Pulmonary artery endothelial cell (primary cell): Measurements from ENCODE around the gene QKI. TPM values are rescaled to one million over a fixed set of nuclear protein-coding genes. Genes with fewer than 3 reads are reported as not detected.
"Not testable (repeated sequence)": the region's sequence is repeated elsewhere in the genome, so short reads cannot be mapped to it uniquely, and the experiment has no call there.

Source experiments
- DNase-seq: peaks from one replicate; pipeline ENCODE4 v3.0.0-alpha.2; 2011; ENCODE audit warnings: low read depth, low spot score
- total RNA-seq: library from RNA; depleted of rRNA; stranded (reverse); fragments of >200 nt; gene quantifications from 2 replicates; pipeline ENCODE4 v1.2.3, GENCODE V29; 2014

Gene QKI
- total RNA-seq, 1 donor from 2014 or later: 195 TPM

- DNase-seq: no peak
These were observed 23.9 kb downstream of the QKI start for GRCh38 chr6:163438298-163438939.

- no peak for DNase-seq
These were observed 24.4 kb downstream of the QKI start for GRCh38 chr6:163438940-163439335.

- DNase-seq: not testable (repeated sequence)
These were observed 24.9 kb downstream of the QKI start for GRCh38 chr6:163439390-163439789.

- DNase-seq: no peak
These were observed 25.5 kb downstream of the QKI start for GRCh38 chr6:163439997-163440396.

GRCh38 chr6:163442336-163442735 lies 27.8 kb downstream of the QKI start:
- no peak for DNase-seq

GRCh38 chr6:163444077-163444476 lies 29.6 kb downstream of the QKI start:
- no peak for DNase-seq

GRCh38 chr6:163446549-163446948 lies 32.0 kb downstream of the QKI start:
- no peak for DNase-seq

- no peak for DNase-seq
These were observed 34.6 kb downstream of the QKI start for GRCh38 chr6:163449076-163449475.

- DNase-seq: no peak
These were observed 39.9 kb downstream of the QKI start for GRCh38 chr6:163454425-163454824.

- DNase-seq: no peak
These were observed 41.0 kb downstream of the QKI start for GRCh38 chr6:163455552-163455951.

- peak; percentile 40 for DNase-seq
These were observed 43.4 kb downstream of the QKI start for GRCh38 chr6:163457637-163458561.

GRCh38 chr6:163459007-163459406 lies 44.5 kb downstream of the QKI start:
- no peak for DNase-seq

GRCh38 chr6:163459536-163459935 lies 45.0 kb downstream of the QKI start:
- no peak for DNase-seq

GRCh38 chr6:163460307-163460782 lies 45.8 kb downstream of the QKI start:
- DNase-seq: no peak

GRCh38 chr6:163461696-163462095 lies 47.2 kb downstream of the QKI start:
- no peak for DNase-seq

GRCh38 chr6:163463180-163463579 lies 48.7 kb downstream of the QKI start:
- no peak for DNase-seq

GRCh38 chr6:163463795-163464194 lies 49.3 kb downstream of the QKI start:
- no peak for DNase-seq

GRCh38 chr6:163466839-163467390 lies 52.4 kb downstream of the QKI start:
- DNase-seq: no peak

- no peak for DNase-seq
These were observed 54.2 kb downstream of the QKI start for GRCh38 chr6:163468738-163469137.

- DNase-seq: no peak
These were observed 55.0 kb downstream of the QKI start for GRCh38 chr6:163469459-163469985.

GRCh38 chr6:163470611-163471010 lies 56.1 kb downstream of the QKI start:
- no peak for DNase-seq

GRCh38 chr6:163474581-163474980 lies 60.1 kb downstream of the QKI start:
- no peak for DNase-seq
